NCI-H146 (cell line): Measurements from ENCODE around the gene SLITRK5.

Experiments
- DNase-seq: peaks from one replicate; lab custom pipeline; 2025; lab: John Stamatoyannopoulos, UW

The SLITRK5 gene

DNA sequence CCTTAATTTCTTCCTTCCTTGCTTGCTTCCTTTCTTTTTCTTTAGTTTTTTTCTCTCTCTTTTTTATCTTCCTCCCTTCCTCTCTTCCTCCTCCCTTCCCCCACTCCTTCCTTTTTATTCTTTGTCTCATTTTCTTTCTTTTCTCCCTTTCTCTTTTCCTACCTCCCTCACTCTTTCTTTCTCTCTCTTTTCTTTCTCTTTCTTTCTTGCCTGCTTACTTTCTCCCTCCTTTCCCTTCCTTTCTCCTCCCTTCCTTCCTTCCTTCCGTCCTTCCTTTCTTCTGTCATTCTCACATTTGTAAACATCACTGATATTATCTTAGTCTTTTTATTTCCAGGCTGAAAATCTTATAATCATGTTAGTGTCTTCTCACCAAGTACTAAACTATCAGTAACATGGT lies 38.8 kb downstream of the SLITRK5 start:
- DNase-seq = no peak

GRCh38 chr13:87712012-87712411 lies 40.8 kb downstream of the SLITRK5 start:
- no peak for DNase-seq
